ENCODE data around the gene IL1F10.
"Not testable (repeated sequence)": the region's sequence is repeated elsewhere in the genome, so short reads cannot be mapped to it uniquely, and the experiment has no call there.

The IL1F10 gene

DNA sequence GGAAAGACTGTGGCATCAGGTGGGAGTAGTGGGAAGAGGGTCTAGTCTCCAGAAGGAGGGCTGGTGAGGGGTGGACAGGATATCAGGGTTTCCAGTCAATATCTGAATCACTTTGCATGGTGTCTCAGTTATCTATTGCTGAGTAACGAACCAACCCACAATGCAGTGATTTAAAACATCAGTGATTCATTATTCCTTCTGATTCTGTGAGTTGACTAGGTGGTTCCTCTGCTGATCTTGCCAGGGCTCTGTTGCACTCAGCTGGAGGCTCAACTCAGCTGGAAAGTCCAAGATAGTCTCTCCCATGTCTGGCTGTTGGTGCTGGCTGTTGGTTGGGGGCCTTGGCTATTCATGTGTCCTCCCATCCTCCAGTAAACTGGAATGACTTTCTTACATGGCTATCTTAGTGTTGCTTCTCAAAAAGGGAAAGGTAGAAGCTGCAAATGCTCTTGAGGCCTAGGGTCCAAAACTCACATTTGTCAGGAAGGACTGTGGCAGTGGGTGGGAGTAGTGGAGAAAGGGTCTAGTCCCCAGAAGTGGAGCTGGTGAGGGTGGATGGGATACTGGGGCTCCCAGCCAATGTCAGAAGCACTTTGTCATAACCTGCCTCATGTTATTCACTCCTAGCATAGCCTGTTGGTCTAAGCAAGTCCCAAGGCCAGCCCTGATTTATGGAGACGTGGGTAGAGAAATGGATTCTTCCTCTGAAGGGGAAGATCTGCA, 13.9 kb downstream of the IL1F10 start:
- no peak for DNase-seq (ENCODE audit: low spot score)

- DNase-seq (ENCODE audit: low spot score), result no peak
Measured at GRCh38 chr2:113083296-113083695, 15.5 kb downstream of the IL1F10 start.

DNA sequence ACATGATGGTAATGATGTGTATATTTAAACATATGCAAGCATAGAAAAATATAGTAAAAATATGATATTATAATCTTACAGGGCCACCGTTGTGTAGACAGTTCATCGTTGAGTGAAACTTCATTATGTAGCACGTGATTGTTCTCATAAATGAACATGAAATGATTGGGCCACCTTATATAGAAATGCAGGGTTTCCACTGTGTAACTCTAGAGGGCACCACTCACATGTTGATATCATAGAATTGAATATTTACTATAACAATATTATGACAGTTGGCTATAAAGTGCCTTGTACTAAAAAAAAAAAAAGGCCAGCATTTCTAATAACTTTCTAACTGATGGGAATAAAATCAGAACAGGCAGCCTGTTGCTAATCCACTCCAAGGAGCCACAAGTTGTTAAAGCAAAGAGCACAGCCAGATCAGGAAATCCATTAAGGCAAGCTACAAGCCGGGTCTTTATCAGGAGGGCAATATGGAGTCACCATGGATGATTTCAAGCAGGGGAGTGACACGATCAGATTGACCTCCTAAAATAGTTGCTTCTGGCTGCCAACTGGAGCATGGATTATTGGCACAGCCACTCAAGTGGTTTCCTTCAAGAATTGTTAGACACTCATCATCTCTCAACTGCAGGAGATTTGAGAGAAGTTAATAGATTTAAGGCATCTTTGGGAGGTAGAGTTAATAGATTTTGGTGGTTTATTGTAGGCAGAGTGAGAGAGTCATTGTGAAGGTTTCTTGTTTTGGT, 16.7 kb downstream of the IL1F10 start:
- peak; percentile 18 for DNase-seq (ENCODE audit: low spot score)

DNA sequence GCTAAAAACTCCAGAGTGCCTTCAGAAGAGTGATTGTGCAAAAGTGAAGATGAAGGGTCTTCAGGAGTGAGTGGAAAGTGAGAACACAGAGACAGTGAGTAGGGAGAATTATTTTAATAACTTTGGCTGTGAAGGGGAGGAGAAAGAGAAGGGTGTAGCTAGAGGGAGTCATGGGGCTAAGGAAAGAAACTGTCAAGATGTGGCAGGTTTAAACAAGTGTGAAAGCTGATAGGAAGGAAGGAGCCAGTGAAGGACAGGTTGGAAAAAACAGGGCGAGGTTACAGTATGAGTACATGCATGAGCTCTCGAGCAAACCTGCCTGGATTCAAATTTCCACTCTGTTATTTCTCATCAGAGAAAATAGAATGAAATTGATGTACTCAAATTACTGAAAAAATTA, 17.8 kb downstream of the IL1F10 start:
- DNase-seq (ENCODE audit: low spot score), result no peak

- DNase-seq (ENCODE audit: low spot score), result no peak
Measured at GRCh38 chr2:113088213-113088992, 20.6 kb downstream of the IL1F10 start.

GRCh38 chr2:113089916-113090315, 22.1 kb downstream of the IL1F10 start:
- no peak for DNase-seq (ENCODE audit: low spot score)

DNA sequence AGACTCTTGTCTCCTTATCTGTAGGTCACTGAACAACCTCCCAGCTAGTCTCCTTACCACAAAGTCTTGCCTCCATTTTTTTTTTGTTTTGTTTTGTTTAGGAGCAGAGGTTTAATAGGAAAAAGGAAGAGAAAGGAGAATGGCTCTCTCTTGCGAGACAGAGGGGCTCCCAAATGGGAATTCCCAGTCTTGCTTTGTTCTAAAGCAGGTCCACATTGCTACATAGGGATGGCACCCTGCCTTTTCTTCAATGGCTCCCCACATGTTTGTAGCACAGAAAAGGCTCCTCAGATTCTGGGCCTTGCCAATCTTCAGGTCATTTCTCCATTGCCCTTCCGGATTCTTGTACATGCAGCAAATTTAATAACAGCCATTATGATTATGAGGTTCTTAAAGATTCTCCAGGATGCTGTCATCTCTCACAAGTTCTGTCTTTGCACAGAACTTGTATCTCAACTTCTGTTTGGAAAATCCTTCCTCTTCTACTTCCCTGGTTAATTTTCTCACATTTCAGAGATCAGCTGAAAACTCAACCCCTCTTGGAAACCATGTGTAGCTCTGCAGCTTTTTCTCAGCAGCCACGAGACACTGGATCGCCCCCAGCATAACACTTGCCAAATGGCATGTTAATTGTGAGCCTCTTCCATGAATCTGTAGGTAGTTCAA, 23.6 kb downstream of the IL1F10 start:
- no peak for DNase-seq (ENCODE audit: low spot score)

DNA sequence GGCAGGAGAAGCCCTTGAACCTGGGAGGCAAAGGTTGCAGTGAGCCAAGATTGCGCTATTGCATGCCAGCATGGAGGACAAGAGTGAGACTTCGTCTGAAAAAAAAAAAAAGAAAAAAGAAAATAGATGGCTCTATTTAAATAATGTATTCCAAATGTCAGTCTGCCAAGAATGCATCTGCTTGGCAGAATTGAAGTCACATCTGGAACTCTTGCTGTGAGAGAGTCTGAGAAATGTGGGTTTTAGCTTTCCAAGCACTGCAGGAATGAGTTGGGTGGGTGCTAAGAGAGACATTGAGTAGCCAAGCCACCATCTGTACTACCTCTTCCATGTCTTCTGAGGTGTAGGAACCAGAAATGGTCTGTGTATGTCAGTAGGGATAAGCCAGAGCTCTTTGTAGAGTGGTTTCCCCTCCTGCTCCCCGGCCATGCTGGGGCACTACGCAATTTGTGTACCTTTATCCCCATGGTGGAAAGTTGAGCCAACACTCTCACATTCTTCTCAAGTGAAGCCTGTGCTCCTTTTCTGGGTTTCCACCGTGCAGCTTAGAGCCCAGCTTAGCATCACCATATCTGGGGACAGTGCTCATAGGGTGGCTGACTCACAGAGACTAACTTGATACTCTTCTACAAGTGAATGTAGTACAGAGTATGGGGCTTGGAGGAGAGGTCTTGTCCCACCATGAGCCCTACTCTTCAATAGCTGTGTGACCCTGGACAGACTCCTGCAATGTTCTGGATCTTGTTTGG, 25.3 kb downstream of the IL1F10 start:
- DNase-seq (ENCODE audit: low spot score), result no peak

- no peak for DNase-seq (ENCODE audit: low spot score)
Measured at GRCh38 chr2:113093613-113093977, 25.8 kb downstream of the IL1F10 start.

DNA sequence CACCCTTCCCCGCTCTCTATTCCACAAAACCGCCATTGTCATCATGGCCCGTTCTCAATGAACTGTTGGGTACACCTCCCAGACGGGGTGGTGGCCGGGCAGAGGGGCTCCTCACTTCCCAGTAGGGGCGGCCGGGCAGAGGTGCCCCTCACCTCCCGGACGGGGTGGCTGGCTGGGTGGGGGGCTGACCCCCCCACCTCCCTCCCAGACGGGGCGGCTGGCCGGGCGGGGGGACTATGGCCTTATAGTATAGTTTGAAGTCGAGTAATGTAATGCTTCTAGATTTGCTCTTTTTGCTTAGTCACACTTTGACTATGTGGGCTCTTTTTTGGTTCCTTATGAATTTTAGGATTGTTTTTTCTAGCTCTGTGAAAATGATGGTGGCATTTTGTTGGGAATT, 28.5 kb downstream of the IL1F10 start:
- DNase-seq (ENCODE audit: low spot score), result not testable (repeated sequence)

DNA sequence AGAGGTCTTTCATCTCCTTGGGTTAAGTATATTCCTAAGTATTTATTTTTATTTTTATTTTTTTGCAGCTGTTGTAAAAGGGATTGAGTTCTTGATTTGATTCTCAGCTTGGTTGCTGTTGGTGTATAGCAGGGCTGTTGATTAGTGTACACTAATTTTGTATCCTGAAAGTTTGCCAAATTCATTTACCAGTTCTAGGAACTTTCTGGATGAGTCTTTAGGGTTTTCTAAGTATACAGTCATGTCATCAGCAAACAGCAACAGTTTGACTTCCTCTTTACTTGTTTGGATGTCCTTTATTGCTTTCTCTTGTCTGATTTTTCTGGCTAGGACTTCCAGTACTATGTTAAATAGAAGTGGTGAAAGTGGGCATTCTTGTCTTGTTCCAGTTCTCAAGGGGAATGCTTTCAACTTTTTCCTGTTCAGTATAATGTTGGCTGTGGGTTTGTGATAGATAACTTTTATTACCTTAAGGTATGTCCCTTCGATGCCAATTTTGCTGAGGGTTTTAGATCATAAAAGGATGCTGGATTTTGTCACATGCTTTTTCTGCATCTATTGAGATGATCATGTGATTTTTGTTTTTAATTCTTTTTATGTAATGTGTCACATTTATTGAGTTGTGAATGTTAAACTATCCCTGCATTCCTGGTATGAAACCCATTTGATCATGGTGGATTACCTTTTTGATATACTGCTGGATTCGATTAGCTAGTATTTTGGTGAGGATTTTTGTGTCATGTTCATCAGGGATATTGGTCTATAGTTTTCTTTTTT, 29.3 kb downstream of the IL1F10 start:
- DNase-seq (ENCODE audit: low spot score), result not testable (repeated sequence)

DNA sequence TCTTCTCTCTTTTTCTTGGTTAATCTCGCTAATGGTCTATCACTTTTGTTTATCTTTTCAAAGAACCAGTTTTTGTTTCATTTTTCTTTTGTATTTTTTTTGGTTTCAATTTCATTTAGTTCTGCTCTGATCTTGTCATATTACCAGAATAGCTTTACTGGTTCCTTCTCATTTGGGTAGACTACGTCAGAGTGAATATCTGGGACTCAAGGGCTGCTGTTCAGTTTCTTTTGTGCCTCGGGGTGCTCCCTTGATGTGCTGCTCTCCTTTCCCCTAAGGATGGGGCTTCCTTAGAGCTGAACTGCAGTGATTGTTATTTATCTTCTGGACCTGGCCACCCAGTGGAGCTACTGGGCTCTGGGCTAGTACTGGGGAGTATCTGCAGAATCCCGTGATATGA, 30.3 kb downstream of the IL1F10 start:
- no peak for DNase-seq (ENCODE audit: low spot score)

DNA sequence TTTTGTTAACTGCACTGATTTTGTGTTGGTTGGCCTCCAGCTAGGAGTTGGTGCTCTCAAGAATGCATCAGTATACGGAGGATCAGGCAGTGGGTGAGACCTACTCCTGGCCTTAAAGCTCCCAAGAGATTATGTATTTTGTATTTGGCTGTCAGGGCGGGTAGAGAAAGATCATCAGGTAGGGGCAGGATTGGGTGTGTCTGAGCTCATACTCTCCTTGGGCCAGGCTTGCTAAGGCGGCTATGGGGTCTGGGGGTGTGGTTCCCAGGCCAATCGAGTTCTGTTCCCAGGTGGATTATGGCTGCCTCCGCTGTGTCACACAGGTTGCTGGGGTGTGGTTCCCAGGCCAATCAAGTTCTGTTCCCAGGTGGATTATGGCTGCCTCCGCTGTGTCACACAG, 30.8 kb downstream of the IL1F10 start:
- DNase-seq (ENCODE audit: low spot score), result no peak

- no peak for DNase-seq (ENCODE audit: low spot score)
Measured at GRCh38 chr2:113102133-113102532, 34.4 kb downstream of the IL1F10 start.

DNA sequence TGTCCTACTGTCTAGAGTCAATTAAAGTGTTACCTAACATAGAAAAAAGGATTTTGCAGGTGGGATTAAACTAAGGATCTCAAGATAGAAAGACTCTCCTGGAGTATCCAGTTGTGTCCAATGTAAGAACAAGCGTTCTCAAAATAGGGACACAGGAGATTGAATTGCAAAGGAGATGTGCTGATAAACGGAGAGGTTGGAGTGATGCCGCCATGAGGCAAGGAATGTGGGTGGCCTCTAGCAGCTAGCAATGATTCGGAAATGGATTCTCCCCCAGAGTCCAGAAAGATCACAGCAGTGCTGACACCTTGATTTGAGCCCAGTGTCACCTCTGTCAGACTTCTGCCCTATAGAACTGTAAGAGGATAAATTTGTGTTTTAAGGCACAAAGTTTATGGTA, 35.5 kb downstream of the IL1F10 start:
- no peak for DNase-seq (ENCODE audit: low spot score)

GRCh38 chr2:113104054-113104611, 36.4 kb downstream of the IL1F10 start:
- DNase-seq (ENCODE audit: low spot score), result no peak

- DNase-seq (ENCODE audit: low spot score), result peak; percentile 15
Measured at GRCh38 chr2:113105047-113105785, 37.4 kb downstream of the IL1F10 start.

- no peak for DNase-seq (ENCODE audit: low spot score)
Measured at GRCh38 chr2:113111121-113111520, 43.4 kb downstream of the IL1F10 start.

GRCh38 chr2:113111823-113112287, 44.1 kb downstream of the IL1F10 start:
- no peak for DNase-seq (ENCODE audit: low spot score)

- no peak for DNase-seq (ENCODE audit: low spot score)
Measured at GRCh38 chr2:113112441-113112840, 44.7 kb downstream of the IL1F10 start.
